Astrocyte of the spinal cord (primary cell): Measurements from ENCODE around the gene SH3BP4.

Experiments used
- DNase-seq: peaks from one replicate; pipeline ENCODE4 v3.0.0; 2011; ENCODE audit warnings: low read depth, low spot score
- H3K4me3 ChIP-seq: 2 replicates; pipeline ENCODE4 v1.5.1; 2011; ENCODE audit warnings: low read depth, mild to moderate bottlenecking, low read length, moderate library complexity
- CTCF ChIP-seq: IDR thresholded peaks from 2 replicates; pipeline ENCODE4 v1.5.1; 2012; ENCODE audit warnings: low read depth, mild to moderate bottlenecking, low read length, inconsistent platforms
- in situ Hi-C: cut with HindIII; loops from 2 replicates; pipeline ENCODE4 v1.10.0; 2017; ENCODE audit warnings: low sequenced_read_pairs

SH3BP4 gene

GRCh38 chr2:235005603-235006259 lies 53.9 kb downstream of the SH3BP4 start:
- peak; percentile 71 for DNase-seq
- H3K4me3 ChIP-seq: no peak overlapping the region
- TF ChIP-seq CTCF: peak; percentile 30
- in situ Hi-C loops: no loop called here

- TF ChIP-seq CTCF: no peak
- no peak for DNase-seq
- H3K4me3 ChIP-seq: no peak overlapping the region
- in situ Hi-C loops: no loop called here
Measured at GRCh38 chr2:235006461-235006860, 54.6 kb downstream of the SH3BP4 start.

GRCh38 chr2:235006986-235007385 lies 55.2 kb downstream of the SH3BP4 start:
- H3K4me3 ChIP-seq: no peak overlapping the region
- no peak for DNase-seq
- no peak for TF ChIP-seq CTCF
- in situ Hi-C loops: no loop called here

GRCh38 chr2:235007664-235008457 lies 56.0 kb downstream of the SH3BP4 start:
- no peak for DNase-seq
- no peak overlapping the region for H3K4me3 ChIP-seq
- TF ChIP-seq CTCF: no peak
- in situ Hi-C loops: no loop called here

- DNase-seq: no peak
- in situ Hi-C loops: no loop called here
- no peak overlapping the region for H3K4me3 ChIP-seq
- TF ChIP-seq CTCF: no peak
Measured at GRCh38 chr2:235008584-235009044, 56.8 kb downstream of the SH3BP4 start.

- H3K4me3 ChIP-seq: no peak overlapping the region
- TF ChIP-seq CTCF: no peak
- DNase-seq: no peak
- in situ Hi-C loops: no loop called here
Measured at GRCh38 chr2:235009081-235009480, 57.3 kb downstream of the SH3BP4 start.
